CD14-positive monocyte (primary cell): ENCODE data around the gene SAFB2. TPM values are rescaled to one million over a fixed set of nuclear protein-coding genes. Genes with fewer than 3 reads are reported as not detected.

Source experiments
- DNase-seq, 3 donors: peaks; one replicate each; pipeline ENCODE4 v3.0.0-alpha.2; 2011 to 2022
- H2AFZ ChIP-seq: 2 replicates; pipeline ENCODE4 v1.6.0; 2012; ENCODE audit warnings: mild to moderate bottlenecking, low read depth, low read length, inconsistent platforms; ENCODE audit not compliant: insufficient read depth, poor library complexity, severe bottlenecking
- H3K27ac ChIP-seq, 2 donors: 1 replicate in 1 of 2; 2 replicates in 1 of 2; pipeline ENCODE4 v1.5.1; 2012 to 2013; ENCODE audit warnings: low read length in 2 of 2, control low read depth in 1 of 2, inconsistent platforms in 1 of 2, low read depth in 1 of 2, mild to moderate bottlenecking in 1 of 2
- H3K27me3 ChIP-seq, 2 donors: one replicate each; pipeline versions ENCODE4 v1.6.0 to v1.6.1; 2011 to 2013; ENCODE audit warnings: low read length in 2 of 2; ENCODE audit not compliant: control insufficient read depth in 2 of 2, insufficient read depth in 2 of 2
- H3K36me3 ChIP-seq, 2 donors: replicated peaks in 1 of 2; 1 replicate in 1 of 2; 2 replicates in 1 of 2; pipeline versions ENCODE4 v1.5.1 to v1.6.1; 2012 to 2013; ENCODE audit warnings: low read length in 2 of 2, control low read depth in 1 of 2, inconsistent platforms in 1 of 2, mild to moderate bottlenecking in 1 of 2; ENCODE audit not compliant: insufficient read depth in 2 of 2, control insufficient read depth in 1 of 2
- H3K4me1 ChIP-seq, 2 donors: 1 replicate in 1 of 2; 2 replicates in 1 of 2; pipeline versions ENCODE4 v1.5.1 to v1.6.1; 2012 to 2013; ENCODE audit warnings: low read length in 2 of 2, control low read depth in 1 of 2, inconsistent platforms in 1 of 2, mild to moderate bottlenecking in 1 of 2, moderate library complexity in 1 of 2; ENCODE audit not compliant: insufficient read depth in 2 of 2, control insufficient read depth in 1 of 2
- H3K4me2 ChIP-seq: replicated peaks from 2 replicates; pipeline ENCODE3; 2012; ENCODE audit warnings: low read length, moderate library complexity, mild to moderate bottlenecking; ENCODE audit not compliant: poor library complexity, severe bottlenecking; ENCODE audit errors: extremely low read depth
- H3K4me3 ChIP-seq, 3 experiments: fragments of 200-600 bp in 1 of 3; sonication (generic) in 1 of 3; replicated peaks in 1 of 3; 1 replicate in 2 of 3; 2 replicates in 1 of 3; pipeline ENCODE4 v1.5.1; 2011 to 2013; ENCODE audit warnings: low read length in 3 of 3, mild to moderate bottlenecking in 3 of 3, control low read depth in 2 of 3, low read depth in 2 of 3, inconsistent platforms in 1 of 3, moderate library complexity in 1 of 3
- H3K79me2 ChIP-seq: 2 replicates; pipeline ENCODE4 v1.6.0; 2012; ENCODE audit warnings: mild to moderate bottlenecking, control low read depth, inconsistent platforms, low read length, moderate library complexity; ENCODE audit not compliant: insufficient read depth
- H3K9ac ChIP-seq: 2 replicates; pipeline ENCODE4 v1.6.0; 2017; ENCODE audit warnings: low read length, mild to moderate bottlenecking; ENCODE audit not compliant: insufficient read depth, poor library complexity, severe bottlenecking
- H3K9me3 ChIP-seq, 2 donors: replicated peaks in 1 of 2; 1 replicate in 1 of 2; 2 replicates in 1 of 2; pipeline versions ENCODE4 v1.5.1 to v1.6.1; 2012 to 2013; ENCODE audit warnings: low read length in 2 of 2, control low read depth in 1 of 2; ENCODE audit not compliant: control insufficient read depth in 1 of 2, insufficient read depth in 1 of 2
- H4K20me1 ChIP-seq: 2 replicates; pipeline ENCODE4 v1.6.0; 2012; ENCODE audit warnings: mild to moderate bottlenecking, low read length, control low read depth, moderate library complexity; ENCODE audit not compliant: insufficient read depth
- H3K27ac Mint-ChIP-seq, 7 donors: one replicate each; pipeline ENCODE4 v1.8.0; 2020; ENCODE audit warnings: mild to moderate bottlenecking in 7 of 7, mixed read lengths in 7 of 7, moderate library complexity in 6 of 7, inconsistent platforms in 2 of 7
- H3K27me3 Mint-ChIP-seq, 3 donors: one replicate each; pipeline ENCODE4 v1.8.0; 2021 to 2022; ENCODE audit warnings: low read depth in 3 of 3, mild to moderate bottlenecking in 3 of 3, mixed read lengths in 3 of 3, moderate library complexity in 3 of 3, inconsistent platforms in 1 of 3
- H3K36me3 Mint-ChIP-seq, 2 donors: one replicate each; pipeline ENCODE4 v1.8.0; 2020; ENCODE audit warnings: mixed read lengths in 2 of 2, inconsistent platforms in 1 of 2, mild to moderate bottlenecking in 1 of 2
- H3K4me1 Mint-ChIP-seq: one replicate; pipeline ENCODE4 v1.8.0; 2020; ENCODE audit warnings: mild to moderate bottlenecking, mixed read lengths
- H3K4me3 Mint-ChIP-seq, 2 donors: one replicate each; pipeline ENCODE4 v1.8.0; 2020; ENCODE audit warnings: mild to moderate bottlenecking in 2 of 2, mixed read lengths in 2 of 2, moderate library complexity in 1 of 2
- H3K9me3 Mint-ChIP-seq, 7 donors: one replicate each; pipeline ENCODE4 v1.8.0; 2020 to 2022; ENCODE audit warnings: mixed read lengths in 7 of 7, mild to moderate bottlenecking in 6 of 7, moderate library complexity in 6 of 7, inconsistent platforms in 2 of 7
- WGBS: methylation state at CpG from one replicate; pipeline ENCODE4 v1.1.5; 2013; ENCODE audit warnings: missing lambda C conversion rate; ENCODE audit not compliant: insufficient coverage; 5-methylcytosine and 5-hydroxymethylcytosine counted together
- intact Hi-C, 2 donors: fragments of 100-400 bp; cut with micrococcal nuclease; formaldehyde crosslinking; loops; one replicate each; pipeline versions ENCODE4 v1.15.0 to v1.15.1; 2023
- polyA plus RNA-seq, 3 donors: library from polyadenylated mRNA; depleted of rRNA in 1 of 3; unstranded in 2 of 3; stranded (reverse) in 1 of 3; fragments of 300-500 nt in 2 of 3; fragments of >200 nt in 1 of 3; fragmentation: Illumina TruSeq in 2 of 3; gene quantifications; 1 replicate in 2 of 3; 2 replicates in 1 of 3; pipeline ENCODE4 v1.2.3, GENCODE V29; 2012 to 2021
- TF ChIP-seq, protein P1 (sequence below): fragments of 200-600 bp; IDR thresholded peaks from one replicate; pipeline ENCODE4 v1.8.0; 2022; ENCODE audit warnings: antibody characterized with exemption, mild to moderate bottlenecking

The SAFB2 gene
- polyA plus RNA-seq, 3 donors: 7.5 to 53.4 (median 14.7) TPM

DNA sequence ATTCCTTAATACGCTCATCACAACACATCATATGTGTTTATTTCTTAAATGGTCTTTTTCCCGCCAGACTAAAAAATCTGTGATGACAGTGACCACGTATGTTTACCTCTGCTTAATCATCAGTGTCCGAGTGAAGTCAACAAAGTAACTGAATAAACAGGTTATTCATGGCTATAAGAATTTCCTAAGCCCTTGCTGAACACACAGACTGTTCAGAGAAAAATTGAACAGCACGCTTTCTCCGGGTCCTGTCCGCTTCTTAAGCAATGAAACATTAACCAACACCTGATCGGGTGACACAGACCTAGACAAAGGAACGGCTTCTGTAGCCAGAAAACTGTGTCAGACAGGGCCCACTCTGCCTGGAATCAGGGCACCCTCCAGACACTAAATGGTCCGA is 14.3 kb downstream of the SAFB2 start:
- TF ChIP-seq, protein P1, sequence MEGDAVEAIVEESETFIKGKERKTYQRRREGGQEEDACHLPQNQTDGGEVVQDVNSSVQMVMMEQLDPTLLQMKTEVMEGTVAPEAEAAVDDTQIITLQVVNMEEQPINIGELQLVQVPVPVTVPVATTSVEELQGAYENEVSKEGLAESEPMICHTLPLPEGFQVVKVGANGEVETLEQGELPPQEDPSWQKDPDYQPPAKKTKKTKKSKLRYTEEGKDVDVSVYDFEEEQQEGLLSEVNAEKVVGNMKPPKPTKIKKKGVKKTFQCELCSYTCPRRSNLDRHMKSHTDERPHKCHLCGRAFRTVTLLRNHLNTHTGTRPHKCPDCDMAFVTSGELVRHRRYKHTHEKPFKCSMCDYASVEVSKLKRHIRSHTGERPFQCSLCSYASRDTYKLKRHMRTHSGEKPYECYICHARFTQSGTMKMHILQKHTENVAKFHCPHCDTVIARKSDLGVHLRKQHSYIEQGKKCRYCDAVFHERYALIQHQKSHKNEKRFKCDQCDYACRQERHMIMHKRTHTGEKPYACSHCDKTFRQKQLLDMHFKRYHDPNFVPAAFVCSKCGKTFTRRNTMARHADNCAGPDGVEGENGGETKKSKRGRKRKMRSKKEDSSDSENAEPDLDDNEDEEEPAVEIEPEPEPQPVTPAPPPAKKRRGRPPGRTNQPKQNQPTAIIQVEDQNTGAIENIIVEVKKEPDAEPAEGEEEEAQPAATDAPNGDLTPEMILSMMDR: no peak
- Histone ChIP-seq H3K27ac (no peak overlapping the region), H4K20me1 (peaks cover 90% of the 10 kb centered on the region), H3K9ac (no peak overlapping the region), H3K4me3 (no peak overlapping the region), H3K9me3 (no peaks in the 10 kb centered on the region), H3K4me1 (no peaks in the 10 kb centered on the region), H3K27me3 (no peaks in the 10 kb centered on the region), H3K79me2 (peaks cover 69% of the 10 kb centered on the region), H2AFZ (no peak overlapping the region), H3K4me2 (no peak overlapping the region), H3K36me3 (peaks cover 88 to 95% of the 10 kb centered on the region in 2 donors)
- H3K9me3 Mint-ChIP-seq: peaks cover 0 to 2% (median 0%) of the 10 kb centered on the region in 7 donors
- H3K27ac Mint-ChIP-seq: no peak overlapping the region
- H3K27me3 Mint-ChIP-seq: no peaks in the 10 kb centered on the region
- intact Hi-C loops: no loop called here
- H3K36me3 Mint-ChIP-seq: peaks cover 91 to 94% of the 10 kb centered on the region in 2 donors
- no peaks in the 10 kb centered on the region for H3K4me1 Mint-ChIP-seq
- no peak for DNase-seq
- H3K4me3 Mint-ChIP-seq: no peak overlapping the region
- WGBS: 100% methylated on average over 10 of the region's 10 CpGs

GRCh38 chr19:5607318-5608275 is 15.0 kb downstream of the SAFB2 start:
- H3K36me3 Mint-ChIP-seq: peaks cover 87 to 92% of the 10 kb centered on the region in 2 donors

More at GRCh38 chr19:5607318-5608275, 15.0 kb downstream of the SAFB2 start:
- no peaks in the 10 kb centered on the region for H3K4me1 Mint-ChIP-seq
- H3K27ac Mint-ChIP-seq: no peak overlapping the region
- TF ChIP-seq, protein P1: no peak
- Histone ChIP-seq H3K36me3 (peaks cover 88 to 95% of the 10 kb centered on the region in 2 donors), H2AFZ (no peak overlapping the region), H3K27ac (no peak overlapping the region), H3K9ac (no peak overlapping the region), H3K4me1 (no peaks in the 10 kb centered on the region), H3K4me2 (no peak overlapping the region), H3K79me2 (peaks cover 74% of the 10 kb centered on the region), H3K9me3 (no peaks in the 10 kb centered on the region), H3K4me3 (no peak overlapping the region), H4K20me1 (peaks cover 90% of the 10 kb centered on the region), H3K27me3 (no peaks in the 10 kb centered on the region)
- WGBS: 98% methylated on average over 11 of the region's 16 CpGs
- peak overlapping the region in 1 of 2 donors; percentile 25 for H3K4me3 Mint-ChIP-seq
- intact Hi-C loops: no loop called here
- H3K9me3 Mint-ChIP-seq: peaks cover 0 to 2% (median 0%) of the 10 kb centered on the region in 7 donors
- no peaks in the 10 kb centered on the region for H3K27me3 Mint-ChIP-seq
- DNase-seq: no peak
